Spleen (tissue), 7 donors: ENCODE results near the gene VMO1.

Source experiments
- POLR2A ChIP-seq, 3 donors: fragments of 450-650 bp; IDR thresholded peaks; one replicate each; pipeline ENCODE4 v1.5.1; 2017; ENCODE audit warnings: antibody characterized with exemption in 3 of 3, mild to moderate bottlenecking in 1 of 3
- TF ChIP-seq, protein P1 (sequence below), 11 experiments: fragments of 200-600 bp in 7 of 11; fragments of 450-650 bp in 4 of 11; sonication (generic) in 4 of 11; IDR thresholded peaks in 8 of 11; conservative IDR thresholded peaks in 3 of 11; 1 replicate in 7 of 11; 2 replicates in 4 of 11; pipeline versions ENCODE4 v1.4.0 to v1.8.0; 2016 to 2021; ENCODE audit warnings: antibody characterized with exemption in 11 of 11, inconsistent platforms in 4 of 11, mild to moderate bottlenecking in 1 of 11
- donor health status: DM: no; HTN: no; CAD: no; lungs with moderate emphysema.
- donor health status: DM: no; HTN: no; CAD: no.
- donor health status: DM: no; HTN: no; CAD: no.

DNA sequence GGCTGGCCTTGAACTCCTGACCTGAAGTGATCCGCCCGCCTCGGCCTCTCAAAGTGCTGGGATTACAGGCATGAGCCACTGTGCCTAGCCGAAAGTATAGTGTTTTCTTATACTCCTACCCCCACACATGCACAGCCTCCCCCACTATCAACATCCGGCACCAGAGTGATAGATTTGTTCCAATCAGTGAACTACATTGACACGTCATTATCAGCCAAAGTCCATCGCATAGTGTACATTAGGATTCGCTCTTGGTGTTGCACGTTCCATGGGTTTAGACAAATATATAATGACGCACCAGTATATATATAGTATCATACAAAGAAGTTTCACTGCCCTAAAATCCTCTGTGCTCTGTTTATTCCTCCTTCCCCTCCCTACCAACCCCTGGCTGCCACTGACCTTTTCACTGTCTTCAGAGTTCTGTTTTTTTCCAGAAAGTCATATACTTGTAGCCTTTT, 26.4 kb downstream of the VMO1 start:
- TF ChIP-seq POLR2A (IDR thresholded peaks at IDR 0.05), result no peak
- TF ChIP-seq, protein P1, sequence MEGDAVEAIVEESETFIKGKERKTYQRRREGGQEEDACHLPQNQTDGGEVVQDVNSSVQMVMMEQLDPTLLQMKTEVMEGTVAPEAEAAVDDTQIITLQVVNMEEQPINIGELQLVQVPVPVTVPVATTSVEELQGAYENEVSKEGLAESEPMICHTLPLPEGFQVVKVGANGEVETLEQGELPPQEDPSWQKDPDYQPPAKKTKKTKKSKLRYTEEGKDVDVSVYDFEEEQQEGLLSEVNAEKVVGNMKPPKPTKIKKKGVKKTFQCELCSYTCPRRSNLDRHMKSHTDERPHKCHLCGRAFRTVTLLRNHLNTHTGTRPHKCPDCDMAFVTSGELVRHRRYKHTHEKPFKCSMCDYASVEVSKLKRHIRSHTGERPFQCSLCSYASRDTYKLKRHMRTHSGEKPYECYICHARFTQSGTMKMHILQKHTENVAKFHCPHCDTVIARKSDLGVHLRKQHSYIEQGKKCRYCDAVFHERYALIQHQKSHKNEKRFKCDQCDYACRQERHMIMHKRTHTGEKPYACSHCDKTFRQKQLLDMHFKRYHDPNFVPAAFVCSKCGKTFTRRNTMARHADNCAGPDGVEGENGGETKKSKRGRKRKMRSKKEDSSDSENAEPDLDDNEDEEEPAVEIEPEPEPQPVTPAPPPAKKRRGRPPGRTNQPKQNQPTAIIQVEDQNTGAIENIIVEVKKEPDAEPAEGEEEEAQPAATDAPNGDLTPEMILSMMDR (IDR thresholded peaks at IDR 0.05 in 8 of 11, conservative IDR thresholded peaks at IDR 0.05 in 3 of 11), result no peak
